GM18511 (cell line): ENCODE results near the gene CFAP73.
"Not testable (repeated sequence)": the region's sequence is repeated elsewhere in the genome, so short reads cannot be mapped to it uniquely, and the experiment has no call there.

Source experiments
- ATAC-seq: cut with Tn5 transposase; IDR thresholded peaks from one replicate; pipeline ENCODE4 v1.9.1; 2021; ENCODE audit warnings: mild to moderate bottlenecking, moderate library complexity; ENCODE audit not compliant: unreplicated experiment

The CFAP73 gene

DNA sequence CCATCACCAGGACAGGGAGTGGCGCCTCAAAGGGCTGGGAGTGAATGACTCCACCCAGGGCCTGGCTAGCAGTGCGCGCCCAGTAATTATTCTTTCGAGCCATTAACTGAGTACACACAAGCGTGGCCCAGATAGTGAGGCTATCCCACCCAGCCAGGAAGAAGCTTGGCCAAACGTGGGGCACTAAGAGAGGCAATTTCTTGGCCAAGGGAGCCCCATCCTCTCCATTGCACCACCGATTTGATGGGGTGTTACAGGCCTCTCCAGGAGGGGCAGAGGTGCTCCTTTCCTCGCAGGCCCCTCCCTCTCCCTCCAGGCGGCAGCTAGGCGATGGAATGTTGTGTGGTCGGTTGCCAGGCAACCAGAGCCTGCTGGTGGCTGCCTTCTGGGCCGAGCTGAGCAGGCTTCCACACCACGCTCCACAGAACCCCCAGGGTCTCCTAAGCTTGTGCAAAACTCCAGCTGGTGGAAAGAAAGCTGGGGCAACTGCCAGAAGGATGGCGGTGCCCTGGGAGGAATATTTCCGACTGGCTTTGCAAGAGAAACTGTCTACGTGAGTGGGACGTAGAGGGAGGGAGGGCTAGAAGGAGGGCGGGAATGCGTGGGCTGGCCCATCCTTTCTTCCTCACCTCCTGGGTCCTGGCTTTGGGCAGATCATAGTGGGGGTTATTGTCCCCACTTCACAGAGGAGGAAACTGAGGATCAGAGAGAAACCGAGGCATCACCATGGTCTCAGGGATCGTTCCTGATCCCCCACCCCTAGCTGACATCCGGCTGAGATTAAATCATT lies at the start of gene CFAP73:
Gene CFAP73, plus strand, starts transcription at position 364 of the 790 bp plus-strand sequence. Its CDS starts 134 bp downstream, at position 498.
- ATAC-seq: no peak

DNA sequence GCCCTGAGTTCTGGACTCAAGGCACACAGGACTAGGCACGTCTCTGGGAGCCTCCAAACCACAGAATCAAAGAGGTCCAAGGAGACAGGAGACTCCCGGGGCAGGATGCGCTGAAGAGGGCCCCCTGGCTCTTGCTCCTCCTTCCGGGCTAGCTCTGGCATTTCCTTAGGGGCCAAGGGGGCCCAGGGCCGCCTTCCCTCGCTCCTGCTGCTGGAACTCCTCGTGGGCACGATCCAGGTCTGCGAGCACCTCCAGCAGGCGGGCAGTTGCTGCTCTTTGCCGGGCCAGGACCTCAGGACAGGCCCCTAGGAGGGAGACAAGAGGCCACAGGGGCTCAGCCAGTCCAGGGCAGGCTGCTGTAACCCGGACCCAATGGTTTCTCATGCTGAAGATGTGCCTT lies 49.8 kb upstream of the CFAP73 start:
- no peak for ATAC-seq

DNA sequence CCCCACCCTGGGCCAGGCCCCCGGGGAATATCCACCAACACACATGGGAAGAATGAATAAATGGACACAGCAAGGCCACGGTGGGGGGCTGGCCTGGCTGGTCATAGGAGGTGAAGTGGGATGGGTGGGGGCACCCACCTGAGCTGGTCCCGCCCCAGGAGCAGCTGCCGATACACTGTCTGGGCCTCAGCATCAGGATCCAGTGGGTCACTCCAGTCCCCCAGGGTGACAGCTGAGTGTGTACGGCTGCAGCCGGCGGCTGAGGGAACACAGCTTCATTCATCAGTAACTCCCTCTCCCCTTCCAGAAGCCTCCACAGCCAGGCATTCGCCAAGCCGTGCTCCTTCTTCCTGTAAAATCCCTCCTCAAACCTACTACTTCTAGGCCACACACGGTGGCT lies 47.8 kb upstream of the CFAP73 start:
- ATAC-seq: no peak

DNA sequence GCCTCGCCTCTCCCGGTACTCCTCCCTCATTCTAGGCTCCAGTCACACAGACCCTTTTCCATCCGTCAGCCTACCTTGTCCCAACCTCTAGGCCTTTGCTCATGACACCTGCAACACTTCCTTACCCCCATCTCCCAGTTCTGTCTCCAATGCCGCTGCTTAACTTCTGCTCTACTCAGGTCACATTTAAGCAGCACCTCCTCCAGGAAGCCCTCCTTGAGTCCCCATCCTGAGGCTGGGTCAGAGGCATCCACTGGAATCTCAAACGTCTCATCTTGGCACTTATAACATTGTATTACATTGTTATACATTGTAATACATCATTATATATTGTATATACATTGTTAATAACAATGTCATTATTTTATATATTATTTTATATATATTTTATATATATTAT lies 46.7 kb upstream of the CFAP73 start:
- no peak for ATAC-seq

DNA sequence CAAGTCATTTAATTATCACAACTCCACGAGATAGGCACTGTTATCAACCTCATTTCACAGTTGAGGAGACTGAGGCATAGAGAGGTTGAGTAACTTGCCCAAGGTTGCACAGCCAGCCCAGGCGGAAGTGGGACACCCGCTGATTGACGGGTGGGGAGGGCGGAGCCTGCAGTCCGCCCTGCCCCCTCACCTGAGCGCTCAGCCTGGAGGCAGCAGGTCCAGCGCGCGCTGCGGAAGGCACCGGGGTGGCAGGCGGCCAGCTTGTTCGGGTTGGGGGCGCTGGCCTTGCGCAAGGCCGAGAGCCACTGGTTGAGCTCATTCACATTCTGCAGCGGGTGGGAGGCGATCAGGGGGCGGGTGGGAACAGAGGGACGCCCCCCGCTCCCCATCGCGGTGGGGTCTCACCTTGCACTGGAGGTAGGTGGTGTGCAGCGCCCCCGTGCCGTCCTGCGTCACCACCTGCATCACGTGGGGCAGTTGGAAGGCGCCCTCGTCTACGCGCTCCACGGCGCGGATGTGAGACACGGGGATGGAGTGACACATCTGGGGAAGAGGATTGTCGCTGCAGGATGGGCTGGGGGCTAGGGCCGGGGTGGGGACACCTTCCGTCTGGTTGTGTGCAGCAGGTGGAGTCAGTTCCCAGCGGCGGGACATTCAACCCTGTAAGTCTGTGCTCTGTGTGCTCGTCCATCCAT lies 45.6 kb upstream of the CFAP73 start:
- no peak for ATAC-seq

DNA sequence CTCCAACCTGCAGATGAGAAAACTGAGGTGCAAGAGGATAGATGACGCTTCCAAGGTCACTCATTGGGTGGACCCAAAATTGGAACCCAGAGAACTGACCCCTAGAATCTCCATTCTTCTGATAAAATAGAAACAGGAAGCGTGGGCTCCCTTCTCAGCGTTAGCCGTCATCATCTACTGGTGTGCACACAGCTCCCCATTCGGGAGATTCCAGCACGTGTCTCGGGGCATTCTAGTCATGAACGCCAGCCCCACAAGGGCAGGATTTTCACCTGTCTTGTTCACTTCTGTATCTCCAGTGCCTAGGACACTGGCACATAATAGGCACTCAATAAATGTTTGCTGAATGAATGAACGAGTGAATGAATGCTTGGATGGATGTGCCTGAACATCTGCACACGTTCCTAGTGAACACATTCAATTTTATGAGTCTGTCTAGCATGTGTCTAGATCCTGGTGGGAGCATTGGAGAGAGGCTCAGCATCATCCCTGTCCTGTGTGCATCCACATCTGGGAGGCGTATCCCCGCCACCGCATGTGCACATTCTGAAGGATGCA lies 44.5 kb upstream of the CFAP73 start:
- ATAC-seq: no peak

DNA sequence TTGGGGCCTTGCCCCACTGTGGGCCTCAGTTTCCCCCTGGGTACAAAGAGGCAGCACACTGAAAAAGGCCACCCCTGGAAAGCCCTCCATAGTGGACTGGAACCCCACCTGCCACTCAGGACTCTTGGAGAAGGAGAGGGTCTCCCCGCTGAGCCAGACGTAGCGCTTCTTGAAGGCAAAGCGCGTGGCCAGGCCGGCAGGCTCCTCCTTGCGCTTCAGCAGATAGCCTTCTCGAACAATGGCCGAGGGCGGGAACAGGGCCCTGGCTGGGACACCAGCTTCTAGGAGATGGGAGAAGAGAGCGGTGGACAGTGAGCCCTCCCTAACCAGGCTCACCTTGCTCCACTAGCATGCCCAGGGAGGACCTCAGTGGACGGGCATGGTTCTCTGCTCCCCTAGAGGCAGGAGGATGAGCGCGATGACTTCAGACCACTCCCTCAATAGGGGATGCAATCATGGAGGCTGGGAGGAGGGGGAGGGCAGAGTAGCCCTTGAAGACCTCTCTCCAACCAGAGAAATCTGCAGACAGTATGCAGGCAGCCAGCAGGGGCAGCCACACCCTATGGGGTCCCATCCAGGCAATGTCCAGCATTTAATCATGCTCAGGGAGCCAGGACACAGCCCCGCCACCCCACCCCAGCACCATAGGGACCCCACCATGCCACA lies 43.8 kb upstream of the CFAP73 start:
- no peak for ATAC-seq

DNA sequence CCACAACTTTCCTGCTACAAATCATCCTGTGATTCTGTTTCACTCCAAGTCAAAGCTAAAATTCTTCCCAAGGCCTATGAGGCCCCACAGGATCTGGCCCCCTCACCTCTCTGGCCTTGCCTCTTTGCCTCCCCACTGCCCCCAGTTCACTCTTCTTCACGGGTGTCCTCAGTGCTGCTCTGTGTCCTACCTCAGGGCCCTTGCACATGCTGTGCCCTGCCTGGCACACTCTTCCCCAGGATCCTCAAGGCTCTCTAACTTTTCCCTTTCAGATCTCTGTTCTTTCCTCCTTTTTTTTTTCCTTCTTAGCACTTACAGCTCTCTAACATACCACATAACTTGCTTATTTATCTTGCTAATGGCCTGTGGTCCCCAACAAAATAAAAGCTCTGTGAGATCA lies 43.2 kb upstream of the CFAP73 start:
- ATAC-seq: no peak

DNA sequence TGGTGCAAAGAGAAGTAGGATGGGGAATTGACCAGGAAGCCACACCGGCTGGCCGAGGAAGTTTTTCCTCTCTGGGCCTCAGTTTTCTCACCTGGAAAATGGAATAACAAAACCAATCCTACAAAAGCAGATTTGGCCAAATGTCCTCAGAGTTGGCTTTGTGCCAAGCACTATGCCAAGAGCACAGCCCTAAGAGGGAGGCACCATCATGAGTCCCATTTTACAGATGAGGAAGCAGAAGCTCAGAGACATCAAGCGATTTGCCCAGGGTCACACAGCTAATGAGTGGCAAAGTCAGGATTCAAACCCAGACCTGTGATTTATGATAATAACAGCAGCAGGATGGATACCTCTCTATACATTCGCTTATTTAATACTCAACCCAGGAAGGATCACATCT lies 41.2 kb upstream of the CFAP73 start:
- no peak for ATAC-seq

DNA sequence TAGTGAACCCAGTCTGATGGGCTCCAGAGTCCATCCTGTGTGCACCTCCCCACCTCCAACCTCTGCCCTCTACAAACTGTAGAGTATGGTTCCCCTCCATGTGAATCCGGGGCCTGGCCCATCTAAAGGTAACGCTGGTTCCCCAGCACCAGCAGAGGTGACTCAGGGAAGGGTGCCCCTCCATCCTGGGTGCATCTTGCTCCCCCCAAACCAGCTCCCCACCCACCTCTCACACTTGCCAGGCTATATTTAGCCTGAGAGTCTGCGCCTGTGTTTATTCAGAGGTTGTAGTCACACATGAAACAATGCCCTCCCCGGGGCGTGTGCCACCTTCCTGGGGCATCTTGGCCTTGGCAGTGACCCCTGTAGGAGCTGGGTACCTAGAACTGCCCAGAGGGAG lies 40.2 kb upstream of the CFAP73 start:
- no peak for ATAC-seq

DNA sequence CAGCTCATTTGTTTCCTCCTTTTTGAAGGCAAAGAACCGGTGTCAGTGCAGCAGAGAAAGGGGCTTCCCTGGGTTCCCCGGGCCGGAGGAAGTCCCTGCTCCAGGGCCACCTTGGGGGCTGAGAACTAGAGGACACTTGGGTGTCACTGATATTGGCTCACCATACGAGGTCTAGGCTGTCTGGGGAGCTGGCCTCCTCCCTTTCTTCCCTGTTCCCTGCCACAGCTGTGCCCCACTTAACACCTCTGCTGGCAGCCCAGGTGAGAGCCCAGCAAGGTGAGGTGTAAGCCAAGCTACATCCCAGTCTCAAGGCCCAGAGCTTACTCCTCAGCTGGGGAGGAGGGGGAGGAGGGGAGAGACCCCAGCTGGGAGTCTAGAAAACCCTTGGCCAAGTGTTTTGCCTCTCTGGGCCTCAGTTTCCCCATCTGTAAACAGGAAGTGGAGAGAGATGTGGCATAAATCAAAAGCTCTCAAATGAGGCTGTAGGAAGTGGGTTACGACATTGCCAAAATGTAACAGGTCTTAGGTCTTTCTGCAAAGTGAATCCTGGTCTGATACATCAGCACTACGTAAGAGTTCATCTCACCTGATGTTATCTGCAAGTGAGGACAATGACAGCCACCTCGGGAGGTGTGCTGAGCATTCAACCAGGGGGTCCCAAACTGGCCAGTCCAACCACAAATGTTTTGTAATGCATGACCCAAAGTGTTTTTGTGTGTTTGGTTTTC lies 39.5 kb upstream of the CFAP73 start:
- ATAC-seq: no peak

DNA sequence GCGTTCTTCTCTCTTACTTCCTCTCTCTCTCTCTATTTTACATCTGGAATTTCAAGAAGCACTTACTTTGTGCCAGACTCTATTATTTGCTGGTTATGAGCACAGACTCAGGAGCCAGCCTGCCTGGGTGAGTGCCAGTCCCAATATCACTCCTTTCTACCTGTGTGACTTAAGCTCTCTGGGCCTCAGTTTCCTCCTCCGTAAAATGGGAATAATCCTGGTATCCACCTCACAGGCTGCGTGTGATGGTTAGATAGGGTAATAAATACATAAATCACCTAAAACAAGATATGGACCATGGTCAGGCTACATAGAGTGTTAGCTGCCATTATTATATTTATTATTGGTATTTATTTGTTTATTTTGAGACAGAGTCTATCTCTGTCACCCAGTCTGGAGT lies 38.3 kb upstream of the CFAP73 start:
- ATAC-seq: no peak

DNA sequence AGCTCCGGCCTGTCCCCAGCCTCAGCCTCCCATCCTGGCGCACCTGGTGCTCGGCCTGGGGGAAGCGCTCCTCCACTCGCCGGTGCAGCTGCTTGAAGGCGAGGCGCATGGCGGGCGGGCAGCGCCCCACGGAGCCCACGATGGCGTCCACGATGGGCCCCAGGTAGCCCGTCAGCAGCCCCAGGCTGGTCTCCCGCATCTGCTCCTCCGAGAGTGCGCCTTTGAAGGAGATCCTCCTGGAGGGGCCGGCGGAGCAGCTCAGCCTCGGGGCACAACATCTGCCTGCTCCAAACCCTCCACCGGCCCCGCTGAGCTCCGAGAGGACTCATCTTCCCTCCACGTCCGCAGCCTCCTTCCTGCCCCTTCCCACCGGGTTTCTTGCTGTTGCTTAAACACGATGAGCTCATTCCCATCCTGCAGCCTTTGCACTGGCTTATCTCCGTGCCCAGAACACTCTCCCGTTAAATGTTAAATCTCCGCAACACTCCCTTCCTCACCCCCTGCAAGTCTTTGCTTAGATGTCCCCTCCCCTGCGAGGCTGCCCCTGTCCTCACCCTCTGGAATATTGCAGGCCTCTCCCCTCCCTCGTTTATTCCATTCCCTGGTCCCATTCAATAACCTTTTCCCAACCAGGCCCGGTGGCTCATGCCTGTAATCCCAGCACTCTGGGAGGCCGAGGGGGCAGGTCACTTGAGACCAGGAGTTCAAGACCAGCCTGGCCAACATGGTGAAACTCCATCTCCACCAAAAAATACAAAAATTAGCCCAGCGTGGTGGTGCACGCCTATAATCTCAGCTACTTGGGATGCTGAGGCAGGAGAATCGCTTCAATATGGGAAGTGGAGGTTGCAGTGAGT lies 37.3 kb upstream of the CFAP73 start:
- ATAC-seq: no peak

DNA sequence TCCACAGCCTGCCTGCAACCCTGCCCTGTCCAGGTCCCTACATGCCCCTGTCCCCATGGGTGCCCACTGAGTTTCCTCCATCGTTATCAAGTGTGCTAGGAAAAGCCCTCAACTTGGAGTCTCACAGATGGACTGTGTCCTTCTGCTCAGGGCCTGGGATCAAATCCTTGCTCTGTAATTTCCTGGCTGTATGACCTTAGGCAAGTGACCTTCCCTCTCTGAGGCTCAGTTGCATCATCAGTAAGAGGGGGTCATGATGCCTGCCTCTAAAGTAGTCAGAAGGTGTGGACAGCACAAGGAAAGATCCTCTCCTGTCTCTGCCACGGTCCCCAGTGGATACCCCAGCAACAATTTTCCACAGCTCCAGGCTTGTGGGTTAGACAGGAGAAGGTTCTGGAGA lies 36.1 kb upstream of the CFAP73 start:
- no peak for ATAC-seq

DNA sequence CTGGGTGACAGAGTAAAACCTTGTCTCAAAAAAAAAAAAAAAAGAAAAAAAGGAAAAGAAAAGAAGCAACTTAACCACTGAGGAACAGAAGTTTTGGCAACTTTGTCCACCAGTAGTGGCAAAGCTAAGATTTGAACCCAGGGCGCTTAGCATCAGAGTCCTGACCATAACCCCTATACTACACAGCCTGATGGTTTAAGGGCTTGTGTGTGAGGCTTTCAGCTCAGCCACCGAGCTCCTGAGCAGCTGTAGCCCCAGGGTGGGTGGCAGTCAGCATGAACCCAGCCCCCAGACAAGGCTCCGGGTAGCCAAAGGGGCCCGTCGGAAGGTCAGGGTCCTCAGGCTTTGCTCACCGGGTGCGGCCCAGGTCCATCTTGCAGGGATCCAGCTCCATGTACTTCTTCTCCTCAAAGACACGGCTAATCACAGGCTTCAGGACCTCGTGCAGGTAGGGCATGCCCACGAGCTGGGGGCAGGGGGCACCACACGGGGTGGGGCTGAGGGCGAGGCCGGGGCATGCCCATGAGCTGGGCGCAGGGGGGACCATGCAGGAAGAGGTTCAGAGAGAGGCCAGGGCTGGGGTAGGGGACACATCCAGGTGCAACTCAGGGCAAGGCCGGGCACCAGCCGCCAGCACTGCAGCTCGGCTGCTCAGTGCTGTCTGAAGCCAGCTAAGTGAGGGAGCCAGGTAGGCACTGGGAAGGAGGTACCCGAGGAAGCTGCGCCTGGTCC lies 34.9 kb upstream of the CFAP73 start:
- ATAC-seq: no peak

DNA sequence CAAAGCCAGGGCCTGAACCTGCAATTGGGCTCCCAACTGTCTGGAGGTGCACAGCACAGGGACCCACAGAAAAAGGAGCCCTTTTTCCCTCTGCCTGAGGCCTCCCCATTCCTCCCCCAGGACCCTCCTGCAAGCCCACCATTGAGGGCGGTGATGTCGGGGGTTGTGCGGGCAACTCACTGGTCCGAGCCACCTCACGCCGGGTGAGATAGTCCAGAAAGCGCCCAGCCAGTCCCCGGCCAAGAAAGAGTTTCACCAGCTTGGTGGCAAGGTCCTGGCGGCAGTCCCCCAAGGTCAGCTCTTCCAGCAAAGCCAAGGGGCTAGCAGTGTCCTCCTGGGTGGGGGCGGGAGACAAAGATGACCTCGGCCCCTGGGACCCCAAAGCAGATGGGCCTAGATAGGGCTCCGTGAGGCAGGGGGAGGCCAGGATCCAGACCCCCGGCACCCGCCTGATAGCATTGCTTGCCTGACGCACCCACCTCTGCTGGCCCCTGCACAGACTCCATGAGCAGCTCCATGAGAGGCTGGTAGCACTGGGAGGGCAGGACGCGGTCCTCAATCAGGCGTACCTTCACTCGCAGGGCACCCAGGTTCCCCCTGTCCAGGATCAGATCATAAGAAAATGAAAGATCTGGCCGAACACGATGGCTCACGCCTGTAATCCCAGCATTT lies 33.9 kb upstream of the CFAP73 start:
- ATAC-seq: no peak

DNA sequence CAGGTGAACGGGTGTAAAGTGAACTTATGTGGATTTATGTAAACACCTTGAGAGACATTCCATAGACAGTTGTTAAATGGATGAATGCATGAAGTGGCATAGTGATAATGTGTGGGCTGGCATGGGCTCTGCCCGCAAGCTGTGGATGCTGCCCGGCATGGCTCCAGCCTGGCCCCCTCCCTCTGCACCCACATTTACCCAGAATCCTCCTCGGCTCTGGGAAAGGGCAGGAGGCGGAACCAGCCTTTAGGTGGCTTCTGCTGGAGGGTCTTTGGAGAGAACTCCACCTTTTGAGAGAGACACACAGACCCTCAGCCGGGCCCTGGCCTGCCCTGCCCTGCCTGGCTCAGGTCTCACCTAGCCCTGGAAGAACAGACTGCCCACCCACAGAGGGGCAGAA lies 32.6 kb upstream of the CFAP73 start:
- ATAC-seq: no peak

DNA sequence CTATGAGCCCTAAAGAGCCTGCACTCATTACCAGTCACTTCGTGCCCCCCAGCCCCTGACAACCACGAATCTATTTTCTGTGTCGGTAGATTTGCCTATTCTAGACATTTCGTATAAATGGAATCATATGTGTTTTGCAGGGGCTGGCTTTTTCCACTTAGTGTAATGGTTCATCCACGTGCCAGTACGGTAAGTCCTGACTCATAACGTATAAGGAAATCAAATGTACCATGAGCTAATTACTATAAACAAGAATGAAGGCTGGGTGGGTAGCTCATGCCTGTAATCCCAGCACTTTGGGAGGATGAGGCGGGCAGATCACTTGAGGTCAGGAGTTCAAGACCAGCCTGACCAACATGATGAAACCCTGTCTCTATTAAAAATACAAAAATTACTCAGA lies 31.8 kb upstream of the CFAP73 start:
- ATAC-seq: not testable (repeated sequence)

DNA sequence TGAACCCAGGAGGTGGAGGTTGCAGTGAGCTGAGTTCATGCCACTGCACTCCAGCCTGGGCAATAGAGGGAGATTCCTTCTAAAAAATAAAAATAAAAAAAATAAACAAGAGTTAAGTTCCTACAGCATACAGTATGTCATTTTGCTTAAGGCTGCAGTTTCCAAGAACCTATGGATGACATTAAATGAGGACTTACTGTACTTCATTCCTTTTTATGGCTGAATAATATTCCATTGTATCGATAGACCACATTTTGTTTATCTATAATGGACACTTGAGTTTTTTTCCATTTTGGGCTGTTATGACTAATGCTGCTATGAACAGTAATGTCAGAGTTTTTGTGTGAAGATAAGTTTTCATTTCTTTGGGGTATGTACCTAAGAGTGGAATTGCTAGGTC lies 31.4 kb upstream of the CFAP73 start:
- no peak for ATAC-seq
